HepG2 (cell line): ENCODE results near the gene RGMA. TPM values are rescaled to one million over a fixed set of nuclear protein-coding genes. Genes with fewer than 3 reads are reported as not detected.

Experiments used
- ATAC-seq: fragments of 200-7000 bp; cut with Tn5 transposase; 3 replicates; pipeline ENCODE4 v1.9.1; 2020; ENCODE audit warnings: mild to moderate bottlenecking, moderate library complexity
- BruUV-seq: library from RNA; stranded (reverse); fragments of 400-500 nt; replicated peaks from 2 replicates; lab custom pipeline; 2021; lab: Mats Ljungman, UMichigan
- CTCF ChIA-PET: fragments of 300-600 bp; formaldehyde crosslinking; extraction: SDS; loops from one replicate; lab custom pipeline; 2021; ENCODE audit warnings: low total read pairs, inconsistent platforms, low intra/inter-chr PET ratio; lab: Yijun Ruan, JAX
- POLR2A ChIA-PET: fragments of 350-600 bp; sonication (Branson Sonifier 250); formaldehyde crosslinking; loops from one replicate; lab custom pipeline; 2020; ENCODE audit warnings: antibody characterized with exemption, inconsistent platforms; lab: Yijun Ruan, JAX
- DNase-seq: peaks from one replicate; pipeline ENCODE4 v3.0.0-alpha.2; 2015; ENCODE audit warnings: low spot score
- FAIRE-seq: peaks from 3 replicates; lab custom pipeline; 2011; peaks lifted over from hg19 to GRCh38; lab: Jason Lieb, UNC
- H2AFZ ChIP-seq: one replicate; pipeline ENCODE4 v1.6.1; 2011; ENCODE audit warnings: low read length, inconsistent platforms
- H3K27ac ChIP-seq: fragments of 300-600 bp; 3 replicates; pipeline ENCODE4 v1.8.0; 2011; ENCODE audit warnings: mixed run types, mild to moderate bottlenecking, mixed read lengths, low read length, inconsistent platforms; ENCODE audit not compliant: insufficient read depth; ENCODE audit errors: extremely low read length
- H3K27me3 ChIP-seq, 2 experiments: fragments of 200-600 bp in 1 of 2; 2 replicates in 1 of 2; 3 replicates in 1 of 2; pipeline versions ENCODE4 v1.6.0 to v1.8.0; 2011; ENCODE audit warnings: low read length in 2 of 2, mild to moderate bottlenecking in 2 of 2, moderate library complexity in 2 of 2, inconsistent platforms in 1 of 2; ENCODE audit not compliant: insufficient read depth in 2 of 2, control insufficient read depth in 1 of 2
- H3K36me3 ChIP-seq, 2 experiments: fragments of 200-600 bp in 1 of 2; replicated peaks in 1 of 2; 2 replicates in 1 of 2; 3 replicates in 1 of 2; pipeline versions ENCODE4 v1.5.1 to v1.8.0; 2011; ENCODE audit warnings: low read length in 2 of 2, inconsistent platforms in 1 of 2; ENCODE audit not compliant: insufficient read depth in 2 of 2, control insufficient read depth in 1 of 2
- H3K4me1 ChIP-seq: 2 replicates; pipeline ENCODE4 v1.5.1; 2012; ENCODE audit warnings: low read length, inconsistent platforms; ENCODE audit not compliant: insufficient read depth
- H3K4me2 ChIP-seq: 2 replicates; pipeline ENCODE4 v1.6.0; 2011; ENCODE audit warnings: low read depth, low read length, inconsistent platforms
- H3K4me3 ChIP-seq, 3 experiments: fragments of 200-600 bp in 1 of 3; sonication (generic), shearing (Covaris generic) in 1 of 3; replicated peaks in 1 of 3; 2 replicates each; pipeline ENCODE4 v1.5.1; 2011 to 2016; ENCODE audit warnings: low read length in 3 of 3, inconsistent platforms in 2 of 3, low read depth in 2 of 3, mild to moderate bottlenecking in 2 of 3, control low read depth in 1 of 3, mixed read lengths in 1 of 3; ENCODE audit not compliant: insufficient read depth in 1 of 3
- H3K79me2 ChIP-seq: one replicate; pipeline ENCODE4 v1.6.1; 2011; ENCODE audit warnings: low read length, inconsistent platforms; ENCODE audit not compliant: insufficient read depth
- H3K9ac ChIP-seq: 2 replicates; pipeline ENCODE4 v1.6.0; 2011; ENCODE audit warnings: mild to moderate bottlenecking, low read depth, low read length, inconsistent platforms; ENCODE audit not compliant: insufficient read depth
- H3K9me3 ChIP-seq: 2 replicates; pipeline ENCODE4 v1.5.1; 2012; ENCODE audit warnings: mild to moderate bottlenecking, low read length
- H4K20me1 ChIP-seq: 2 replicates; pipeline ENCODE4 v1.6.0; 2011; ENCODE audit warnings: inconsistent platforms, mild to moderate bottlenecking, low read length, moderate library complexity; ENCODE audit not compliant: insufficient read depth
- CBX2 ChIP-seq, 2 experiments: fragments of 200-600 bp in 1 of 2; sonication (generic); formaldehyde crosslinking in 1 of 2; IDR thresholded peaks; 2 replicates each; pipeline versions ENCODE4 v1.7.0 to v1.8.1; 2018 to 2022; ENCODE audit warnings: low read depth in 2 of 2, low read length in 1 of 2, mild to moderate bottlenecking in 1 of 2, missing genetic modification reagents in 1 of 2
- POLR2A ChIP-seq, 2 experiments: IDR thresholded peaks; 2 replicates each; pipeline ENCODE4 v1.6.1; 2011; ENCODE audit warnings: low read depth in 2 of 2, low read length in 2 of 2, mild to moderate bottlenecking in 1 of 2, moderate library complexity in 1 of 2; ENCODE audit not compliant: insufficient read depth in 1 of 2
- POLR2AphosphoS2 ChIP-seq: IDR thresholded peaks from 2 replicates; pipeline ENCODE4 v1.6.1; 2011; ENCODE audit warnings: low read depth, low read length, improper control_type of control experiment
- POLR2G ChIP-seq: fragments of 200-400 bp; formaldehyde crosslinking; IDR thresholded peaks from 2 replicates; pipeline ENCODE4 v1.6.1; 2018; ENCODE audit warnings: mild to moderate bottlenecking, low read depth, low read length, moderate library complexity
- RBM22 ChIP-seq: fragments of 200-400 bp; formaldehyde crosslinking; optimal IDR thresholded peaks from 2 replicates; pipeline ENCODE3; 2017; ENCODE audit warnings: mild to moderate bottlenecking, low read length, moderate library complexity
- ZNF282 ChIP-seq: fragments of 450-650 bp; IDR thresholded peaks from 2 replicates; pipeline ENCODE4 v1.6.1; 2018; ENCODE audit not compliant: partially characterized antibody
- ZNF615 ChIP-seq: sonication (generic); formaldehyde crosslinking; IDR thresholded peaks from 2 replicates; pipeline ENCODE4 v1.5.0; 2020; ENCODE audit warnings: mild to moderate bottlenecking, missing genetic modification reagents, borderline replicate concordance
- ZNF761 ChIP-seq: sonication (generic); formaldehyde crosslinking; conservative IDR thresholded peaks from 2 replicates; pipeline ENCODE4 v1.4.0; 2020; ENCODE audit warnings: mild to moderate bottlenecking, missing genetic modification reagents
- WGBS: methylation state at CpG from one replicate; pipeline ENCODE4 v1.1.6; 2017; ENCODE audit warnings: low lambda C conversion rate; 5-methylcytosine and 5-hydroxymethylcytosine counted together
- in situ Hi-C: cut with HindIII; loops from 2 replicates; pipeline ENCODE4 v1.10.0; 2017; ENCODE audit warnings: low pct_unique_long_range_greater_than_20kb; ENCODE audit not compliant: extremely low pct_ligation_motif_present
- intact Hi-C: fragments of 100-400 bp; cut with micrococcal nuclease; formaldehyde crosslinking; loops from one replicate; pipeline ENCODE4 v1.10.0; 2022; ENCODE audit not compliant: unreplicated experiment
- polyA plus RNA-seq, 8 experiments: library from polyadenylated mRNA; depleted of rRNA in 3 of 8; stranded (reverse) in 7 of 8; unstranded in 1 of 8; fragments of >200 nt; fragmentation: Illumina TruSeq in 4 of 8; extraction: Trizol in 4 of 8; gene quantifications; 2 replicates each; pipeline versions ENCODE4 v1.2.1 to v1.2.3, GENCODE V29; 2011 to 2016; ENCODE audit warnings: low read depth in 4 of 8, missing spikeins in 1 of 8, mixed read lengths in 1 of 8; ENCODE audit not compliant: insufficient read depth in 1 of 8
- total RNA-seq, 5 experiments: library from RNA; depleted of rRNA; stranded (reverse); fragments of >200 nt; fragmentation: Illumina TruSeq; extraction: Trizol; gene quantifications; 2 replicates each; pipeline ENCODE4 v1.2.3, GENCODE V29; 2016; ENCODE audit warnings: low read depth in 1 of 5
- TF ChIP-seq, protein P1 (sequence below): sonication (generic); formaldehyde crosslinking; IDR thresholded peaks from 2 replicates; pipeline ENCODE4 v1.9.0; 2021; ENCODE audit warnings: missing genetic modification reagents, borderline replicate concordance

Gene RGMA
- total and polyA plus RNA-seq, 2 of the 13 experiments (the other 11 are each of a cell fraction or from before 2014, with no cell fraction given): not detected

DNA sequence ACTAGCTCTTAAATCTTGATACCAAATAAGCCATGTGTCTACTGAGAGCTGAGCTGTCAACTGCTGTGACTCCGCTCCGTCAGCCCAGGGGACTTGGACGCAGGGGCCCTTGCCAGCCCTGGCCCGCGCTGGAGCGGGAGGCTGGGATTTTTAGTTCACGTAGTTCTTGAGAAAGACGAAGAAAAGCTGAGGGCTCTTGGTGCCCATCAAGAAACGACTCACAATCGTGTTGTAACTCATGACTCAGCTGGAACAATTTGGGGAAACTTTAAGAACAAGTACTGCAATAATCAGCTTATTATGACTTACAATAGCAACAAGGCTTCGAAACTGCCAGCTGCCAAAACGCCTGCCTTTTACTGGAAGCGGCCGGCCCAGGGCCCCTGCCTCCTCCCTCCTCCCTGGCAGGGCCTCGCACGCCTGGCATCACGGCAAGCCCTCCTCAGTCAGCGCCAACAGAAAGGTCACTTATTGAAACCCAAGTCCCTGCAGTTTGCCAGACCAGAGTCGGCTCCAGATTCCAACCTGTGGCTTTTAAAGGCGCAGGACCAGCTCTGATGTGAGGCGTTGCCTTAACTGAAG lies 60.3 kb downstream of the RGMA start (continued):
- TF ChIP-seq, protein P1, sequence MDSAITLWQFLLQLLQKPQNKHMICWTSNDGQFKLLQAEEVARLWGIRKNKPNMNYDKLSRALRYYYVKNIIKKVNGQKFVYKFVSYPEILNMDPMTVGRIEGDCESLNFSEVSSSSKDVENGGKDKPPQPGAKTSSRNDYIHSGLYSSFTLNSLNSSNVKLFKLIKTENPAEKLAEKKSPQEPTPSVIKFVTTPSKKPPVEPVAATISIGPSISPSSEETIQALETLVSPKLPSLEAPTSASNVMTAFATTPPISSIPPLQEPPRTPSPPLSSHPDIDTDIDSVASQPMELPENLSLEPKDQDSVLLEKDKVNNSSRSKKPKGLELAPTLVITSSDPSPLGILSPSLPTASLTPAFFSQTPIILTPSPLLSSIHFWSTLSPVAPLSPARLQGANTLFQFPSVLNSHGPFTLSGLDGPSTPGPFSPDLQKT (CRISPR knock-in tag): no peak
- TF ChIP-seq CBX2 (IDR thresholded peaks at IDR 0.05; ENCODE audit: low read depth, low read length) (no peak), CBX2 (CRISPR knock-in tag; IDR thresholded peaks at IDR 0.05; ENCODE audit: low read depth) (no peak), ZNF615 (CRISPR knock-in tag) (no peak), POLR2G (peak; percentile 61), RBM22 (peak; percentile 83), ZNF761 (no peak)

DNA sequence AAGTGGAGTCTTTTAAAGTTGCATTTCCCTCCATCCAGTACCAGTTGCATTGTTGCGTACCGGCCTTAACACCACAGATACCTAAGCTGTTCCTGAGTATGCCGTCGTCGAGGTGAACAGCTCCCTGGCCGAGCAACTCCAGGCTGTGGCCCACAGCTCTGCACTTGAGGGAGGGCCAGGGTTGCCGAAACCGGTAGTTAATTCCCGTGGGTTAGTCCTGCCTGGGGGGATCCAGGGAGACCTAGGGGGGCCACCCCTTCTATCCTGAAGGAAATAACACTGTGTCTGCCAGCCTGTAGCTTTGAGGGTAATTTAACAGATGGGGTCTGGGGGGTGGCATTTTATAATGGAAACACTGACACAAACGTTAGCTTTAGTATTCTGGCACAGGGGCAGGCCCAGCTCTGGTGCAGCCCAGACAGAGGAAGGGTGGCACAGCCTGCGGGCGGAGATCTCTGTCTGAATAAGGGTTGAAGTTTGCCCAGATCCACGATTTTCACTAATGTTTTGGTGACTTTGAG lies 60.8 kb downstream of the RGMA start:
- H4K20me1 ChIP-seq: peaks cover 21% of the 10 kb centered on the region; the same call in 1 of the 2 replicates
- H2AFZ ChIP-seq: no peak overlapping the region
- H3K27ac ChIP-seq: no peak overlapping the region
- no peak overlapping the region for H3K4me2 ChIP-seq
- no TSS peak for BruUV-seq
- intact Hi-C loops: no loop called here
- 91% methylated on average over 11 of the region's 13 CpGs for WGBS
- H3K36me3 ChIP-seq: peaks cover 16 to 38% of the 10 kb centered on the region in 2 experiments; a peak in 4 of 5 replicates
- in situ Hi-C loops: no loop called here
- peaks cover 19% of the 10 kb centered on the region for H3K4me1 ChIP-seq
- no peak for FAIRE-seq
- H3K9me3 ChIP-seq: no peaks in the 10 kb centered on the region
- no peak for ATAC-seq
- POLR2A ChIA-PET: interaction anchor here (0.8 kb wide), 1 partner anchor 218 kb away, joined by 3 read pairs; no protein-coding TSS in a partner anchor
- 0 out of 5 replicates have a peak, but pooled peaks cover 0 to 8% of the 10 kb centered on the region in 2 experiments for H3K27me3 ChIP-seq
- no peak overlapping the region for H3K4me3 ChIP-seq
- no peak overlapping the region for H3K9ac ChIP-seq
- no peak for DNase-seq
- H3K79me2 ChIP-seq: no peaks in the 10 kb centered on the region
- CTCF ChIA-PET: no interaction called here
- peak in 1 of 2 experiments; percentile 12; a peak in 1 of 4 replicates for TF ChIP-seq POLR2A (IDR thresholded peaks at IDR 0.05; ENCODE audit: insufficient read depth in 1 of 2, low read depth in 2 of 2, low read length in 2 of 2)
- TF ChIP-seq RBM22: peak; percentile 98
- peak; percentile 66 for TF ChIP-seq POLR2G
- TF ChIP-seq ZNF282: no peak
- peak; percentile 61; the same call in 1 of the 2 replicates for TF ChIP-seq POLR2AphosphoS2
